ENCODE data around the gene BTBD16.

Gene BTBD16

GRCh38 chr10:122271076-122271475 is at the start of gene BTBD16:
BTBD16 (plus strand) TSS chr10:122271296; CDS start chr10:122275082, 3,786 bp downstream.
- H3K9ac ChIP-seq (ENCODE audit: insufficient read length, low read depth), result no peak within 1 kb of the TSS
- no peaks in the 10 kb centered on the region for H3K9me3 ChIP-seq (ENCODE audit: insufficient read depth, low read length)
- H3K4me1 ChIP-seq (ENCODE audit: insufficient read depth, insufficient read length), result no peaks in the 10 kb centered on the region
- TF ChIP-seq ZNF274 (IDR thresholded peaks at IDR 0.05; ENCODE audit: low read depth, low read length) (no peak), SUZ12 (IDR thresholded peaks at IDR 0.05; ENCODE audit: extremely low read depth, insufficient read depth, insufficient read length) (no peak), YY1 (IDR thresholded peaks at IDR 0.05; ENCODE audit: insufficient read depth, insufficient read length) (no peak)
- H3K4me3 ChIP-seq (ENCODE audit: insufficient read length, low read depth), result no peak within 1 kb of the TSS
- no peak for DNase-seq (ENCODE audit: low read depth, low spot score)
- H3K27me3 ChIP-seq (ENCODE audit: insufficient read depth, insufficient read length), result no peaks in the 10 kb centered on the region
- H3K36me3 ChIP-seq (ENCODE audit: insufficient read depth, insufficient read length, low read length), result no peaks in the 10 kb centered on the region

GRCh38 chr10:122221958-122222357 is 49.1 kb upstream of the BTBD16 start:
- no peak overlapping the region for H3K4me3 ChIP-seq (ENCODE audit: insufficient read length, low read depth)
- H3K9ac ChIP-seq (ENCODE audit: insufficient read length, low read depth), result no peak overlapping the region
- no peaks in the 10 kb centered on the region for H3K27me3 ChIP-seq (ENCODE audit: insufficient read depth, insufficient read length)
- no peak for DNase-seq (ENCODE audit: low read depth, low spot score)
- H3K4me1 ChIP-seq (ENCODE audit: insufficient read depth, insufficient read length), result no peaks in the 10 kb centered on the region
- no peak for TF ChIP-seq SUZ12 (IDR thresholded peaks at IDR 0.05; ENCODE audit: extremely low read depth, insufficient read depth, insufficient read length)
- no peak for TF ChIP-seq YY1 (IDR thresholded peaks at IDR 0.05; ENCODE audit: insufficient read depth, insufficient read length)
- TF ChIP-seq ZNF274 (IDR thresholded peaks at IDR 0.05; ENCODE audit: low read depth, low read length), result no peak
- H3K36me3 ChIP-seq (ENCODE audit: insufficient read depth, insufficient read length, low read length), result peaks cover 48% of the 10 kb centered on the region
- no peaks in the 10 kb centered on the region for H3K9me3 ChIP-seq (ENCODE audit: insufficient read depth, low read length)

GRCh38 chr10:122222638-122223037 is 48.5 kb upstream of the BTBD16 start:
- no peak overlapping the region for H3K9ac ChIP-seq (ENCODE audit: insufficient read length, low read depth)
- H3K27me3 ChIP-seq (ENCODE audit: insufficient read depth, insufficient read length), result no peaks in the 10 kb centered on the region
- TF ChIP-seq SUZ12 (IDR thresholded peaks at IDR 0.05; ENCODE audit: extremely low read depth, insufficient read depth, insufficient read length), result no peak
- TF ChIP-seq YY1 (IDR thresholded peaks at IDR 0.05; ENCODE audit: insufficient read depth, insufficient read length), result no peak
- TF ChIP-seq ZNF274 (IDR thresholded peaks at IDR 0.05; ENCODE audit: low read depth, low read length), result no peak
- no peak overlapping the region for H3K4me3 ChIP-seq (ENCODE audit: insufficient read length, low read depth)
- no peaks in the 10 kb centered on the region for H3K9me3 ChIP-seq (ENCODE audit: insufficient read depth, low read length)
- H3K4me1 ChIP-seq (ENCODE audit: insufficient read depth, insufficient read length), result no peaks in the 10 kb centered on the region
- no peak for DNase-seq (ENCODE audit: low read depth, low spot score)
- H3K36me3 ChIP-seq (ENCODE audit: insufficient read depth, insufficient read length, low read length), result peaks cover 52% of the 10 kb centered on the region

- no peaks in the 10 kb centered on the region for H3K27me3 ChIP-seq (ENCODE audit: insufficient read depth, insufficient read length)
- no peak overlapping the region for H3K4me3 ChIP-seq (ENCODE audit: insufficient read length, low read depth)
- TF ChIP-seq ZNF274 (IDR thresholded peaks at IDR 0.05; ENCODE audit: low read depth, low read length), result no peak
- TF ChIP-seq YY1 (IDR thresholded peaks at IDR 0.05; ENCODE audit: insufficient read depth, insufficient read length), result no peak
- TF ChIP-seq SUZ12 (IDR thresholded peaks at IDR 0.05; ENCODE audit: extremely low read depth, insufficient read depth, insufficient read length), result no peak
- H3K4me1 ChIP-seq (ENCODE audit: insufficient read depth, insufficient read length), result no peaks in the 10 kb centered on the region
- no peak for DNase-seq (ENCODE audit: low read depth, low spot score)
- H3K9me3 ChIP-seq (ENCODE audit: insufficient read depth, low read length), result no peaks in the 10 kb centered on the region
- peaks cover 54% of the 10 kb centered on the region for H3K36me3 ChIP-seq (ENCODE audit: insufficient read depth, insufficient read length, low read length)
- no peak overlapping the region for H3K9ac ChIP-seq (ENCODE audit: insufficient read length, low read depth)
Observed at GRCh38 chr10:122224159-122224558, 46.9 kb upstream of the BTBD16 start.

- TF ChIP-seq ZNF274 (IDR thresholded peaks at IDR 0.05; ENCODE audit: low read depth, low read length) (no peak), SUZ12 (IDR thresholded peaks at IDR 0.05; ENCODE audit: extremely low read depth, insufficient read depth, insufficient read length) (no peak)
- DNase-seq (ENCODE audit: low read depth, low spot score), result no peak
- no peak overlapping the region for H3K9ac ChIP-seq (ENCODE audit: insufficient read length, low read depth)
- no peaks in the 10 kb centered on the region for H3K9me3 ChIP-seq (ENCODE audit: insufficient read depth, low read length)
- no peaks in the 10 kb centered on the region for H3K27me3 ChIP-seq (ENCODE audit: insufficient read depth, insufficient read length)
- no peak overlapping the region for H3K4me3 ChIP-seq (ENCODE audit: insufficient read length, low read depth)
- no peaks in the 10 kb centered on the region for H3K4me1 ChIP-seq (ENCODE audit: insufficient read depth, insufficient read length)
- peaks cover 56% of the 10 kb centered on the region for H3K36me3 ChIP-seq (ENCODE audit: insufficient read depth, insufficient read length, low read length)
Observed at GRCh38 chr10:122225330-122225729, 45.8 kb upstream of the BTBD16 start.

- DNase-seq (ENCODE audit: low read depth, low spot score), result no peak
- Histone ChIP-seq H3K9ac (ENCODE audit: insufficient read length, low read depth) (no peak overlapping the region), H3K27me3 (ENCODE audit: insufficient read depth, insufficient read length) (no peaks in the 10 kb centered on the region), H3K36me3 (ENCODE audit: insufficient read depth, insufficient read length, low read length) (peaks cover 63% of the 10 kb centered on the region), H3K9me3 (ENCODE audit: insufficient read depth, low read length) (no peaks in the 10 kb centered on the region), H3K4me1 (ENCODE audit: insufficient read depth, insufficient read length) (no peaks in the 10 kb centered on the region), H3K4me3 (ENCODE audit: insufficient read length, low read depth) (no peak overlapping the region)
- TF ChIP-seq SUZ12 (IDR thresholded peaks at IDR 0.05; ENCODE audit: extremely low read depth, insufficient read depth, insufficient read length) (no peak), YY1 (IDR thresholded peaks at IDR 0.05; ENCODE audit: insufficient read depth, insufficient read length) (no peak), ZNF274 (IDR thresholded peaks at IDR 0.05; ENCODE audit: low read depth, low read length) (no peak)
Observed at GRCh38 chr10:122227754-122228153, 43.3 kb upstream of the BTBD16 start.

- TF ChIP-seq SUZ12 (IDR thresholded peaks at IDR 0.05; ENCODE audit: extremely low read depth, insufficient read depth, insufficient read length) (no peak), ZNF274 (IDR thresholded peaks at IDR 0.05; ENCODE audit: low read depth, low read length) (no peak), YY1 (IDR thresholded peaks at IDR 0.05; ENCODE audit: insufficient read depth, insufficient read length) (no peak)
- no peak overlapping the region for H3K9ac ChIP-seq (ENCODE audit: insufficient read length, low read depth)
- H3K27me3 ChIP-seq (ENCODE audit: insufficient read depth, insufficient read length), result no peaks in the 10 kb centered on the region
- H3K4me3 ChIP-seq (ENCODE audit: insufficient read length, low read depth), result no peak overlapping the region
- DNase-seq (ENCODE audit: low read depth, low spot score), result no peak
- peaks cover 54% of the 10 kb centered on the region for H3K36me3 ChIP-seq (ENCODE audit: insufficient read depth, insufficient read length, low read length)
- no peaks in the 10 kb centered on the region for H3K9me3 ChIP-seq (ENCODE audit: insufficient read depth, low read length)
- H3K4me1 ChIP-seq (ENCODE audit: insufficient read depth, insufficient read length), result no peaks in the 10 kb centered on the region
Observed at GRCh38 chr10:122229666-122230065, 41.4 kb upstream of the BTBD16 start.
